T-cell (primary cell): ENCODE results near the gene UQCRQ. TPM values are rescaled to one million over a fixed set of nuclear protein-coding genes. Genes with fewer than 3 reads are reported as not detected.

ENCODE experiments used
- ATAC-seq, 4 experiments: fragments of 200-7000 bp in 3 of 4; fragments of 150-1000 bp in 1 of 4; cut with Tn5 transposase; replicated peaks in 1 of 4; 1 replicate in 3 of 4; 2 replicates in 1 of 4; pipeline ENCODE4 v1.10.0; 2021; ENCODE audit warnings: moderate library complexity in 3 of 4, mild to moderate bottlenecking in 2 of 4, moderate number of reproducible peaks in 1 of 4
- CTCF ChIA-PET, 2 donors: fragments of 300-600 bp; sonication (Branson Sonifier 250); formaldehyde crosslinking; loops; one replicate each; lab custom pipeline; 2022; ENCODE audit warnings: antibody characterized with exemption in 2 of 2; lab: Charles Lee
- POLR2A ChIA-PET, 2 donors: fragments of 300-600 bp; sonication (Branson Sonifier 250); formaldehyde crosslinking; loops; one replicate each; lab custom pipeline; 2022; ENCODE audit warnings: antibody characterized with exemption in 2 of 2; lab: Charles Lee
- DNase-seq, 35 experiments: peaks; one replicate each; pipeline versions ENCODE4 v3.0.0 to v3.0.0-alpha.2; 2013 to 2023
- H3K27ac ChIP-seq: one replicate; pipeline ENCODE4 v1.5.1; 2013; ENCODE audit warnings: low read length
- H3K27me3 ChIP-seq, 2 experiments: replicated peaks in 1 of 2; 1 replicate in 1 of 2; 2 replicates in 1 of 2; pipeline versions ENCODE4 v1.6.1 to v1.7.0; 2013; ENCODE audit warnings: low read length in 1 of 2, mixed read lengths in 1 of 2; ENCODE audit not compliant: control insufficient read depth in 2 of 2, insufficient read depth in 2 of 2; ENCODE audit errors: extremely low read depth in 1 of 2
- H3K36me3 ChIP-seq, 2 donors: 1 replicate in 1 of 2; 2 replicates in 1 of 2; pipeline versions ENCODE4 v1.6.1 to v1.7.0; 2013; ENCODE audit warnings: low read length in 1 of 2; ENCODE audit not compliant: control insufficient read depth in 2 of 2, insufficient read depth in 1 of 2; ENCODE audit errors: extremely low read depth in 1 of 2
- H3K4me1 ChIP-seq, 2 experiments: 1 replicate in 1 of 2; 2 replicates in 1 of 2; pipeline versions ENCODE4 v1.6.1 to v1.7.0; 2013; ENCODE audit warnings: low read length in 2 of 2, mixed read lengths in 1 of 2; ENCODE audit not compliant: insufficient read depth in 2 of 2, control insufficient read depth in 1 of 2; ENCODE audit errors: extremely low read depth in 1 of 2
- H3K4me3 ChIP-seq, 2 donors: 1 replicate in 1 of 2; 2 replicates in 1 of 2; pipeline versions ENCODE4 v1.5.1 to v1.7.0; 2013; ENCODE audit warnings: mild to moderate bottlenecking in 2 of 2, low read length in 1 of 2, moderate library complexity in 1 of 2; ENCODE audit not compliant: control insufficient read depth in 1 of 2; ENCODE audit errors: extremely low read depth in 1 of 2
- H3K9me3 ChIP-seq: 2 replicates; pipeline ENCODE4 v1.7.0; 2013
- H3K27ac Mint-ChIP-seq, 2 donors: one replicate each; pipeline ENCODE4 v1.8.0; 2020 to 2021; ENCODE audit warnings: mild to moderate bottlenecking in 2 of 2, mixed read lengths in 2 of 2
- H3K27me3 Mint-ChIP-seq, 2 donors: one replicate each; pipeline ENCODE4 v1.8.0; 2021 to 2022; ENCODE audit warnings: mixed read lengths in 2 of 2
- H3K36me3 Mint-ChIP-seq: one replicate; pipeline ENCODE4 v1.8.0; 2021; ENCODE audit warnings: mixed read lengths
- H3K4me1 Mint-ChIP-seq, 3 donors: one replicate each; pipeline ENCODE4 v1.8.0; 2020 to 2022; ENCODE audit warnings: mixed read lengths in 3 of 3, mild to moderate bottlenecking in 1 of 3
- H3K4me3 Mint-ChIP-seq, 3 donors: one replicate each; pipeline ENCODE4 v1.8.0; 2020 to 2022; ENCODE audit warnings: mild to moderate bottlenecking in 3 of 3, mixed read lengths in 3 of 3, moderate library complexity in 3 of 3
- H3K9me3 Mint-ChIP-seq, 3 donors: one replicate each; pipeline ENCODE4 v1.8.0; 2020 to 2022; ENCODE audit warnings: mixed read lengths in 3 of 3
- WGBS: methylation state at CpG from one replicate; pipeline ENCODE4 v1.1.5; 2013; ENCODE audit warnings: missing lambda C conversion rate; ENCODE audit not compliant: insufficient coverage; 5-methylcytosine and 5-hydroxymethylcytosine counted together
- total RNA-seq, 35 experiments: library from RNA in 6 of 35; stranded (reverse) in 6 of 35; fragments of 120-200 nt in 1 of 35; gene quantifications; one replicate each; pipeline versions ENCODE4 v1.2.1 to v1.2.4 and lab custom pipeline; 2013 to 2026

UQCRQ gene
- total RNA-seq, 5 donors from 2014 or later (not counting 1 experiment from before 2014, with no cell fraction given), result 119 to 139 (median 132) TPM

DNA sequence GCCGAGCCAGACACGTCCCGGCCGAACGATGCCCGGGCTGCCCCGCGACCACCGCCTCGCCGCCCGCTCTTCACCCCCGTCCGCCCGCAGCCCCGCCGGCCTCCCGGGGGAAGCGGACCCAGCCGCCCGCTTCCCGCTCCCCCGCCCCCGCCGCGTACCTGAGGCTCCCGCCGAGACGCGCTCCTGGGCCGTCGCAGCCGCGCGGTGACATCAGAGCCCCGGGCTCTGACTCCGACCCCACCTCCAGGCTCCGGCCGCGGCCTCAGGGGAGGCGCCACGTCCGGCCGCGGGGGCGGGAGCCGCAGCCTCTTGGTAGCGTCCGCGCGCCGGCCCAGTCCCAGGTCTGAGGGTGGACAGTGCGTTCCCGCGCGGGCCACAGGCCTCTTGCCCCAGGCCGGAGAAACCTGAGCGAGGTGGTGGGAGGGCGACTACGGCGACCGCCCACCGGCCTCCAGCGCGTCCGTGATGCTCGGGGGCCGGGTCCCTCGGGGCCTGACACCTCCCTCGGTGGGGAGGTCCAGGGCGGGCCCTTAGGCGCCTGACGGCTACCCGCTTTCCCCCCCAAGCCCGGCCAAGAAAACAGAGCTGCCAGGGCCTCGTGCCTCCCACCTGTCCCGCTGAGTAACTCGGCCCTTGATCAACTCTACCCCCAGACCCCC, 35.9 kb upstream of the UQCRQ start, which contains the start of gene SHROOM1:
SHROOM1 (minus strand) TSS at position 212 of the 659 bp plus-strand sequence. CDS start 4,507 bp downstream, outside the sequence.
- no peak within 1 kb of the TSS for H3K27ac ChIP-seq
- peaks cover 0 to 20% of the 10 kb centered on the region in 2 experiments for H3K4me1 ChIP-seq
- WGBS, result 11% methylated on average over 77 of the region's 78 CpGs
- no peaks in the 10 kb centered on the region for H3K9me3 Mint-ChIP-seq
- peaks cover 10 to 23% (median 11%) of the 10 kb centered on the region in 3 donors for H3K4me1 Mint-ChIP-seq
- DNase-seq, result peak in 1 of 35 experiments; percentile 36
- H3K27ac Mint-ChIP-seq, result no peak within 1 kb of the TSS
- POLR2A ChIA-PET, result interaction anchor here in 1 of 2 donors (0.6 kb wide), 1 partner anchor 281 kb away, joined by 4 read pairs; no protein-coding TSS in a partner anchor
- ATAC-seq, result peak; percentile 34 to 45 (median 42)
- CTCF ChIA-PET, result interaction anchor here (1.0 to 1.2 kb wide), 2 partner anchors 10 to 53 kb away, joined by 4 to 5 read pairs; no protein-coding TSS in a partner anchor
- no peaks in the 10 kb centered on the region for H3K36me3 ChIP-seq
- peak within 1 kb of the TSS; percentile 26 to 49 for H3K4me3 ChIP-seq
- peaks cover 35 to 49% of the 10 kb centered on the region in 2 donors for H3K27me3 Mint-ChIP-seq
- H3K36me3 Mint-ChIP-seq, result no peaks in the 10 kb centered on the region
- H3K4me3 Mint-ChIP-seq, result peak within 1 kb of the TSS; percentile 81 to 88 (median 87)
- H3K27me3 ChIP-seq, result peaks cover 3 to 52% of the 10 kb centered on the region in 2 experiments
- H3K9me3 ChIP-seq, result no peaks in the 10 kb centered on the region

DNA sequence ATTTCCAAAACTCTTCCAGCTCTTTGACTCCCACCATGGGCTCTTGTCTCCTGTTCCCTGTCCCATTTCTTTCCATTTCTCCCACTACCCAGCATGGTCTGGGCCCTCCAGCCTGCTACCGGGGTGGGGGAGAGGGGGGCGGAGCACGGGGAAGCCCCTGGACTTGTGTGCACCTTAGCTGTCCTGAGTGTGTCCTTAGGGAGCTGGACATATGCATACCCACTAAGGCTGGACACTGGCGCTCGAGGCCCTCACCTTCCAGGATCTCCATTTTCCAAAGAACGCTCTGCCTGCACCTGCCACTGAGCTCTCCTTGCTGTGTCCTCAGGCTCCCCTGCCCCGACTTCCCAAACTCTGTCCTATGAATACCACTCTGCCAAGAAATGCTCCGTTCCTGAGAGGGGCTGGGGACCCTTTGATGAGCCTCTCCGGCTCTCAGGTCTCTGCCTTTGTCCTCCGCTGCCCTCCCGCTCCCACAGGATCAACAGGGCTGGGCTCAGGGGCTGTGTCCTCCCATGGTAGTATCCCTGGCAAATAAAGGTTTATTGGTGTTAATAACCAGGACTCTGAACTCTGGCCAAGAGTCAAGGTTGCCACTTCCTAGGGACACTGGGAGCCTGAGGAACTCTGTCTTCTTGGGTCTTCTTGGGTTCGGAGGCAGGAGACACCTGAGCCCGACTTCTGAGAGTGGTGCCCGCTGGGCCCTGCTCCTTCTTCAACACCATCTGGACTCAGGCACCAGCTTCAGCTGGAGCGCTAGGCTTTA, 35.2 kb upstream of the UQCRQ start:
- peaks cover 10 to 20% (median 11%) of the 10 kb centered on the region in 3 donors for H3K4me1 Mint-ChIP-seq
- no peak overlapping the region for H3K27ac ChIP-seq
- POLR2A ChIA-PET, result no interaction called here
- CTCF ChIA-PET, result no interaction called here
- H3K9me3 Mint-ChIP-seq, result no peaks in the 10 kb centered on the region
- H3K36me3 ChIP-seq, result no peaks in the 10 kb centered on the region
- 94% methylated on average over 9 of the region's 15 CpGs for WGBS
- H3K4me3 Mint-ChIP-seq, result peak overlapping the region; percentile 73 to 87 (median 77)
- DNase-seq (no peak), ATAC-seq (no peak)
- H3K27me3 Mint-ChIP-seq, result peaks cover 34 to 44% of the 10 kb centered on the region in 2 donors
- peaks cover 0 to 15% of the 10 kb centered on the region in 2 experiments for H3K4me1 ChIP-seq
- H3K4me3 ChIP-seq, result no peak overlapping the region
- peaks cover 3 to 47% of the 10 kb centered on the region in 2 experiments for H3K27me3 ChIP-seq
- no peak overlapping the region for H3K27ac Mint-ChIP-seq
- no peaks in the 10 kb centered on the region for H3K9me3 ChIP-seq
- H3K36me3 Mint-ChIP-seq, result no peaks in the 10 kb centered on the region

GRCh38 chr5:132832612-132833011, 33.8 kb upstream of the UQCRQ start:
- Mint-ChIP-seq H3K27me3 (peaks cover 20 to 31% of the 10 kb centered on the region in 2 donors), H3K4me1 (peaks cover 10 to 17% (median 11%) of the 10 kb centered on the region in 3 donors), H3K36me3 (no peaks in the 10 kb centered on the region), H3K9me3 (no peaks in the 10 kb centered on the region), H3K4me3 (peak overlapping the region in 1 of 3 donors; percentile 42), H3K27ac (no peak overlapping the region)
- H3K36me3 ChIP-seq, result no peaks in the 10 kb centered on the region
- 87% methylated on average over 5 of the region's 5 CpGs for WGBS
- ATAC-seq, result no peak
- CTCF ChIA-PET, result interaction anchor here in 1 of 2 donors (0.7 to 1.2 kb wide), 2 partner anchors 12 to 405 kb away, joined by 4 read pairs; no protein-coding TSS in a partner anchor
- no peak for DNase-seq
- POLR2A ChIA-PET, result no interaction called here
- H3K27ac ChIP-seq, result no peak overlapping the region
- H3K4me1 ChIP-seq, result peaks cover 0 to 15% of the 10 kb centered on the region in 2 experiments
- H3K4me3 ChIP-seq, result no peak overlapping the region
- peaks cover 2 to 39% of the 10 kb centered on the region in 2 experiments for H3K27me3 ChIP-seq
- H3K9me3 ChIP-seq, result no peaks in the 10 kb centered on the region

DNA sequence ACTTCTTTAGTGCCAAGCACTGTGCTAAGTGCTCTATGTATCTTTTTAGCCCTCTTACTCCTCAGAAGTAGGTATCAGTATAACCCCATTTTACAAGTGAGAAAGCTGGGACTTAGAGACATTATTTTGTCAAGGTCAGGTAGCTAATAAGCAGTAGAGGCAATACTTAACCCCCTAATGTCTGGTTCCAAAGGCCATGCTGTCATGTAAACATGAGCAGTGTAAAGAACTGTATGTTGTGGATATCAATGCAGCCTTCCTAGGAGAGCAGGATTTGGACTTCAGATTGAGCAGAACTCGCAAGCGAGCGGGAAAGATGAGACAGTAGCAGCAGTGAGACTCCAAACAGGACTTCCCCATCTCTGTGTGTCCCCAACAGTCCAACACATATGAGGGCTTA, 32.4 kb upstream of the UQCRQ start:
- H3K4me3 ChIP-seq, result no peak overlapping the region
- Mint-ChIP-seq H3K27me3 (peaks cover 14 to 22% of the 10 kb centered on the region in 2 donors), H3K27ac (no peak overlapping the region), H3K4me1 (peaks cover 10 to 15% (median 10%) of the 10 kb centered on the region in 3 donors), H3K36me3 (no peaks in the 10 kb centered on the region), H3K9me3 (no peaks in the 10 kb centered on the region), H3K4me3 (no peak overlapping the region)
- POLR2A ChIA-PET, result interaction anchor here (0.6 kb wide), 2 partner anchors 16 to 218 kb away, joined by 3 to 8 read pairs; partner anchors contain the start of gene HSPA4 (in 1 of the 2)
- no peaks in the 10 kb centered on the region for H3K9me3 ChIP-seq
- DNase-seq (no peak), ATAC-seq (no peak)
- CTCF ChIA-PET, result no interaction called here
- WGBS, result no CpG with 5 or more reads among the region's 3 CpGs
- H3K27ac ChIP-seq, result no peak overlapping the region
- H3K36me3 ChIP-seq, result no peaks in the 10 kb centered on the region
- H3K27me3 ChIP-seq, result peaks cover 0 to 26% of the 10 kb centered on the region in 2 experiments
- peaks cover 0 to 15% of the 10 kb centered on the region in 2 experiments for H3K4me1 ChIP-seq

DNA sequence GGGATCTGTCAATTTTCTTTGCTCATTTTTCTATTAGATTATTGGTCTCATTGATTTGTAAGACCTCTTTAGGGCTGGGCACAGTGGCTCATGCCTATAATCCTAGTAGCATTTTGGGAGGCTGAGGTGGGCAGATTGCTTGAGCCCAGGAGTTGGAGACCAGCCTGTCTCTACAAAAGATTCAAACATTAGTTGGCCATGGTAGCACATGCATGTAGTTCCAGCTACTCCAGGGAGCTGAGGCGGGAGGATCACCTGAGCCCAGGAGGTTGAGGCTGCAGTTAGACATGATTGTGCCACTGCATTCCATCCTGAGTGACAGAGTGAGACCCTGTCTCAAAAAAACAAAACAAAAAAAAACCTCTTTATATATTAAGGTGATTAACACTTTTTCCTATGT, 29.6 kb upstream of the UQCRQ start:
- ATAC-seq (no peak), DNase-seq (no peak)
- Histone ChIP-seq H3K4me3 (no peak overlapping the region), H3K9me3 (no peaks in the 10 kb centered on the region), H3K27me3 (peaks cover 0 to 4% of the 10 kb centered on the region in 2 experiments), H3K36me3 (no peaks in the 10 kb centered on the region), H3K27ac (no peak overlapping the region), H3K4me1 (no peaks in the 10 kb centered on the region)
- no peaks in the 10 kb centered on the region for H3K4me1 Mint-ChIP-seq
- peaks cover 3 to 4% of the 10 kb centered on the region in 2 donors for H3K27me3 Mint-ChIP-seq
- no peaks in the 10 kb centered on the region for H3K9me3 Mint-ChIP-seq
- ChIA-PET CTCF (no interaction called here), POLR2A (no interaction called here)
- H3K27ac Mint-ChIP-seq, result no peak overlapping the region
- no peak overlapping the region for H3K4me3 Mint-ChIP-seq
- H3K36me3 Mint-ChIP-seq, result no peaks in the 10 kb centered on the region
- no CpG with 5 or more reads among the region's 1 CpG for WGBS

DNA sequence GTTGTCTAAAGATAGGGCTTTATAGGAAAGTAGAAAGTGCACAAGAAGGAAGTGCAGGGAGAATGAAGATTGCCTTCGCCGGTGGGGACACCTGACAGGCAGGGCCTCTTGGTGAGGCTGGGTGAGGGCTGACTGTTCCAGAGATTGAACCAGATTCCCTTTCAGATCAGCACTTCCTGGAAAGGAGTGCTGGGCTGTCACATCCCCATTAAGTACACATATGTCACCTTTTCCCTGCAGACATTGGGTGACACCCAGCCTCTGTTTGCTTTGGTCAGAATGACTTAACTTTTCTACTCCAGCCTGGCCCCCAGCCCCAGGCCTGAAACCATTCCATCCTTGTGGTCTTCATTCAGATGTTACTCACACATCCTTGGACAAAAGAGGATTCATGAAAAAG, 28.6 kb upstream of the UQCRQ start:
- no peaks in the 10 kb centered on the region for H3K4me1 Mint-ChIP-seq
- no peaks in the 10 kb centered on the region for H3K36me3 Mint-ChIP-seq
- no peak overlapping the region for H3K4me3 Mint-ChIP-seq
- H3K27me3 ChIP-seq, result peaks cover 0 to 4% of the 10 kb centered on the region in 2 experiments
- H3K4me3 ChIP-seq, result no peak overlapping the region
- ChIA-PET POLR2A (no interaction called here), CTCF (no interaction called here)
- no peaks in the 10 kb centered on the region for H3K9me3 ChIP-seq
- no peaks in the 10 kb centered on the region for H3K9me3 Mint-ChIP-seq
- 82% methylated on average over 2 of the region's 2 CpGs for WGBS
- H3K4me1 ChIP-seq, result no peaks in the 10 kb centered on the region
- H3K27ac ChIP-seq, result no peak overlapping the region
- DNase-seq, result no peak
- H3K27ac Mint-ChIP-seq, result no peak overlapping the region
- peaks cover under 1 to 4% of the 10 kb centered on the region in 2 donors for H3K27me3 Mint-ChIP-seq
- no peak for ATAC-seq
- H3K36me3 ChIP-seq, result no peaks in the 10 kb centered on the region
